Liver (tissue), 9 donors: ENCODE results near the gene FADS1. TPM values are rescaled to one million over a fixed set of nuclear protein-coding genes. Genes with fewer than 3 reads are reported as not detected.

ENCODE experiments used
- DNase-seq: peaks from one replicate; pipeline ENCODE4 v3.0.0-alpha.2; 2017; ENCODE audit warnings: low spot score
- H3K27ac ChIP-seq, 2 donors: one replicate each; pipeline ENCODE4 v1.7.0; 2013; ENCODE audit warnings: inconsistent platforms in 2 of 2, low read length in 2 of 2, control low read depth in 1 of 2, low read depth in 1 of 2, mild to moderate bottlenecking in 1 of 2
- H3K27me3 ChIP-seq, 4 donors: one replicate each; pipeline versions ENCODE4 v1.6.1 to v1.7.0; 2013; ENCODE audit warnings: low read length in 3 of 4, inconsistent platforms in 1 of 4, mild to moderate bottlenecking in 1 of 4, moderate library complexity in 1 of 4; ENCODE audit not compliant: control insufficient read depth in 4 of 4, insufficient read depth in 4 of 4
- H3K36me3 ChIP-seq, 4 donors: one replicate each; pipeline versions ENCODE4 v1.6.1 to v1.7.0; 2013; ENCODE audit warnings: low read length in 3 of 4, mild to moderate bottlenecking in 3 of 4, low read depth in 1 of 4, moderate library complexity in 1 of 4; ENCODE audit not compliant: control insufficient read depth in 4 of 4, insufficient read depth in 3 of 4
- H3K4me1 ChIP-seq, 4 donors: one replicate each; pipeline versions ENCODE4 v1.6.1 to v1.7.0; 2013; ENCODE audit warnings: low read length in 3 of 4, mild to moderate bottlenecking in 3 of 4, moderate library complexity in 1 of 4; ENCODE audit not compliant: control insufficient read depth in 4 of 4, insufficient read depth in 4 of 4
- H3K4me3 ChIP-seq, 3 donors: one replicate each; pipeline versions ENCODE4 v1.6.1 to v1.7.0; 2013; ENCODE audit warnings: low read length in 3 of 3, control low read depth in 1 of 3, low read depth in 1 of 3, mild to moderate bottlenecking in 1 of 3
- H3K9ac ChIP-seq, 2 donors: one replicate each; pipeline ENCODE4 v1.7.0; 2013; ENCODE audit warnings: low read length in 2 of 2, mild to moderate bottlenecking in 2 of 2, moderate library complexity in 2 of 2, control low read depth in 1 of 2, low read depth in 1 of 2
- H3K9me3 ChIP-seq, 4 donors: one replicate each; pipeline versions ENCODE4 v1.6.1 to v1.7.0; 2013; ENCODE audit warnings: low read length in 3 of 4; ENCODE audit not compliant: control insufficient read depth in 4 of 4
- EGR1 ChIP-seq, 2 donors: IDR thresholded peaks; 2 replicates each; pipeline ENCODE4 v1.6.1; 2016 to 2018; ENCODE audit warnings: antibody characterized with exemption in 2 of 2, low read depth in 2 of 2
- FOXA1 ChIP-seq: IDR thresholded peaks from 2 replicates; pipeline ENCODE4 v1.6.1; 2016; ENCODE audit warnings: antibody characterized with exemption
- FOXA2 ChIP-seq: IDR thresholded peaks from 2 replicates; pipeline ENCODE4 v1.6.1; 2016; ENCODE audit warnings: antibody characterized with exemption
- GABPA ChIP-seq, 2 donors: IDR thresholded peaks in 1 of 2; conservative IDR thresholded peaks in 1 of 2; 2 replicates each; pipeline ENCODE4 v1.6.1; 2016; ENCODE audit warnings: antibody characterized with exemption in 2 of 2, mild to moderate bottlenecking in 1 of 2, moderate library complexity in 1 of 2
- HNF4A ChIP-seq, 2 donors: conservative IDR thresholded peaks; 2 replicates each; pipeline ENCODE4 v1.6.1; 2016; ENCODE audit warnings: antibody characterized with exemption in 2 of 2, mild to moderate bottlenecking in 2 of 2
- HNF4G ChIP-seq: IDR thresholded peaks from 2 replicates; pipeline ENCODE4 v1.6.1; 2016; ENCODE audit warnings: antibody characterized with exemption
- NR2F2 ChIP-seq: IDR thresholded peaks from 2 replicates; pipeline ENCODE4 v1.6.1; 2016; ENCODE audit warnings: antibody characterized with exemption
- RAD21 ChIP-seq, 2 donors: IDR thresholded peaks; 2 replicates each; pipeline ENCODE4 v1.6.1; 2016; ENCODE audit warnings: antibody characterized with exemption in 2 of 2, mild to moderate bottlenecking in 2 of 2
- RXRA ChIP-seq, 2 donors: IDR thresholded peaks; 2 replicates each; pipeline ENCODE4 v1.6.1; 2017 to 2018; ENCODE audit warnings: antibody characterized with exemption in 2 of 2, mild to moderate bottlenecking in 1 of 2
- SP1 ChIP-seq: IDR thresholded peaks from 2 replicates; pipeline ENCODE4 v1.6.1; 2018; ENCODE audit warnings: antibody characterized with exemption, mild to moderate bottlenecking
- TAF1 ChIP-seq: conservative IDR thresholded peaks from 2 replicates; pipeline ENCODE4 v1.6.1; 2016; ENCODE audit warnings: antibody characterized with exemption, mild to moderate bottlenecking
- YY1 ChIP-seq: IDR thresholded peaks from 2 replicates; pipeline ENCODE4 v1.6.1; 2016; ENCODE audit warnings: antibody characterized with exemption, mild to moderate bottlenecking
- WGBS: extraction: QIAGEN DNeasy Blood & Tissue Kit; methylation state at CpG from one replicate; pipeline ENCODE4 v1.1.7; 2013; 5-methylcytosine and 5-hydroxymethylcytosine counted together
- polyA plus RNA-seq, 2 donors: library from polyadenylated mRNA; stranded (reverse) in 1 of 2; unstranded in 1 of 2; fragments of 200-250 nt in 1 of 2; fragments of >200 nt in 1 of 2; fragmentation: Nextera tagmentation in 1 of 2; extraction: Ambion mirVana in 1 of 2; gene quantifications; one replicate each; pipeline versions ENCODE4 v1.2.1 to v1.2.3, GENCODE V29; 2013 to 2015
- total RNA-seq, 2 donors: library from RNA; depleted of rRNA; stranded (reverse); fragments of >200 nt; gene quantifications; one replicate each; pipeline ENCODE4 v1.2.3, GENCODE V29; 2014
- TF ChIP-seq, protein P1 (sequence below): IDR thresholded peaks from 2 replicates; pipeline ENCODE4 v1.6.1; 2016; ENCODE audit warnings: antibody characterized with exemption
- TF ChIP-seq, protein P2 (sequence below): IDR thresholded peaks from 2 replicates; pipeline ENCODE4 v1.6.1; 2016; ENCODE audit warnings: antibody characterized with exemption, mild to moderate bottlenecking
- TF ChIP-seq, protein P3 (sequence below): IDR thresholded peaks from 2 replicates; pipeline ENCODE4 v1.6.1; 2016; ENCODE audit warnings: antibody characterized with exemption
- TF ChIP-seq, protein P4 (sequence below): IDR thresholded peaks from 2 replicates; pipeline ENCODE4 v1.6.1; 2016; ENCODE audit warnings: antibody characterized with exemption
- TF ChIP-seq, protein P5 (sequence below): fragments of 150-350 bp; IDR thresholded peaks from 2 replicates; pipeline ENCODE4 v1.5.1; 2017; ENCODE audit warnings: improper control_type of control experiment, low read depth, low read length; ENCODE audit not compliant: missing input control
- donor health status: healthy.
- donor health status: healthy.
- donor health status: healthy.
- donor health status: healthy.
- donor health status: healthy.

Gene FADS1
- total and polyA plus RNA-seq, 4 donors = 16.8 to 137 (median 58.7) TPM

DNA sequence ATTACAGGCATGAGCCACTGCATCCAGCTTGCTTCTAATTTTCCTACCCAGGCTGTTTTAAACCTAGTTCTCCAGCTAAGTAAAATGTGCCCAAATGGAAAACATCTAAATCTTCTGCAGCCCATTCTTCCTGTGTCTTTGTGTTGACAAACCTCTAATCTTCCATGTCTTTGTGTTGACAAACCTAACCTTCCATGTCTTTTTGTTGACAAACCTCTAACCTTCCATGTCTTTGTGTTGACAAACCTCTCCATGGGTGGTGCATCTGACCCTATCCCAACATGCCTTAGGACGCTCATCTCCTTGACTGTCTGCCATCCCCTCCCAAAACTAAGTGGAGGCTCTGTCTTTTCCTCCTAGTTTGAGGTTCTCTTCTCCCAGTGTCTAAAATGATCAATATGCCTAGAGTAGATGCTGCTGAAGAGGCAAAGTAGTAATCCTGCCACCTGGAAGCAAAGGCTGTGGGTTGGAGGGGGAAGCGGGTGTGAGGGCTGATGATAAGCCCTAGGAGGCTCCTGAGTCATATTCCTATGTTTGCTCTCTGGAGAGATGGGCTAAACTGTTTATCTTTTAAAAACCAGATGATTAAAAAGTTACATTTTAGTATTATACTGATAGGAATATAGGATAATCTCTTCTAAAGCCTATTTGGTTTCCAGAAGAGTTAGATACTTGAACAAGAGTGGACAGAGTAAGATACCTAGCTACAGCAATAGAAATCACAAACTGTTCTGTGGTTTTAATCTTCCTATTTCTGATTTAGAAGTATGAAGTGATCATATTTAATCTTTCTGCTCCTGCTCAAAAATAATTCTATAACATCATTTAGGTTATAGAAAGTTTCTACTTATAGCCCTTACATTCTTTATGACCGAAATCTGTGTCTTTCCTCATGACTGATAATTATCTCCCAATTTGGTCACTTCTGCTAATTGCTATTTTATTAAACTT lies 16.2 kb downstream of the FADS1 start:
- TF ChIP-seq YY1 (no peak), HNF4A (conservative IDR thresholded peaks at IDR 0.05) (no peak), FOXA1 (no peak), EGR1 (IDR thresholded peaks at IDR 0.05; ENCODE audit: low read depth in 2 of 2) (no peak), FOXA2 (no peak), SP1 (no peak), TAF1 (no peak), GABPA (IDR thresholded peaks at IDR 0.05 in 1 of 2, conservative IDR thresholded peaks at IDR 0.05 in 1 of 2) (no peak), RXRA (IDR thresholded peaks at IDR 0.05) (no peak), HNF4G (no peak), NR2F2 (no peak), RAD21 (IDR thresholded peaks at IDR 0.05) (no peak)
- TF ChIP-seq, protein P1, sequence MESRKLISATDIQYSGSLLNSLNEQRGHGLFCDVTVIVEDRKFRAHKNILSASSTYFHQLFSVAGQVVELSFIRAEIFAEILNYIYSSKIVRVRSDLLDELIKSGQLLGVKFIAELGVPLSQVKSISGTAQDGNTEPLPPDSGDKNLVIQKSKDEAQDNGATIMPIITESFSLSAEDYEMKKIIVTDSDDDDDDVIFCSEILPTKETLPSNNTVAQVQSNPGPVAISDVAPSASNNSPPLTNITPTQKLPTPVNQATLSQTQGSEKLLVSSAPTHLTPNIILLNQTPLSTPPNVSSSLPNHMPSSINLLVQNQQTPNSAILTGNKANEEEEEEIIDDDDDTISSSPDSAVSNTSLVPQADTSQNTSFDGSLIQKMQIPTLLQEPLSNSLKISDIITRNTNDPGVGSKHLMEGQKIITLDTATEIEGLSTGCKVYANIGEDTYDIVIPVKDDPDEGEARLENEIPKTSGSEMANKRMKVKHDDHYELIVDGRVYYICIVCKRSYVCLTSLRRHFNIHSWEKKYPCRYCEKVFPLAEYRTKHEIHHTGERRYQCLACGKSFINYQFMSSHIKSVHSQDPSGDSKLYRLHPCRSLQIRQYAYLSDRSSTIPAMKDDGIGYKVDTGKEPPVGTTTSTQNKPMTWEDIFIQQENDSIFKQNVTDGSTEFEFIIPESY = no peak
- TF ChIP-seq, protein P2, sequence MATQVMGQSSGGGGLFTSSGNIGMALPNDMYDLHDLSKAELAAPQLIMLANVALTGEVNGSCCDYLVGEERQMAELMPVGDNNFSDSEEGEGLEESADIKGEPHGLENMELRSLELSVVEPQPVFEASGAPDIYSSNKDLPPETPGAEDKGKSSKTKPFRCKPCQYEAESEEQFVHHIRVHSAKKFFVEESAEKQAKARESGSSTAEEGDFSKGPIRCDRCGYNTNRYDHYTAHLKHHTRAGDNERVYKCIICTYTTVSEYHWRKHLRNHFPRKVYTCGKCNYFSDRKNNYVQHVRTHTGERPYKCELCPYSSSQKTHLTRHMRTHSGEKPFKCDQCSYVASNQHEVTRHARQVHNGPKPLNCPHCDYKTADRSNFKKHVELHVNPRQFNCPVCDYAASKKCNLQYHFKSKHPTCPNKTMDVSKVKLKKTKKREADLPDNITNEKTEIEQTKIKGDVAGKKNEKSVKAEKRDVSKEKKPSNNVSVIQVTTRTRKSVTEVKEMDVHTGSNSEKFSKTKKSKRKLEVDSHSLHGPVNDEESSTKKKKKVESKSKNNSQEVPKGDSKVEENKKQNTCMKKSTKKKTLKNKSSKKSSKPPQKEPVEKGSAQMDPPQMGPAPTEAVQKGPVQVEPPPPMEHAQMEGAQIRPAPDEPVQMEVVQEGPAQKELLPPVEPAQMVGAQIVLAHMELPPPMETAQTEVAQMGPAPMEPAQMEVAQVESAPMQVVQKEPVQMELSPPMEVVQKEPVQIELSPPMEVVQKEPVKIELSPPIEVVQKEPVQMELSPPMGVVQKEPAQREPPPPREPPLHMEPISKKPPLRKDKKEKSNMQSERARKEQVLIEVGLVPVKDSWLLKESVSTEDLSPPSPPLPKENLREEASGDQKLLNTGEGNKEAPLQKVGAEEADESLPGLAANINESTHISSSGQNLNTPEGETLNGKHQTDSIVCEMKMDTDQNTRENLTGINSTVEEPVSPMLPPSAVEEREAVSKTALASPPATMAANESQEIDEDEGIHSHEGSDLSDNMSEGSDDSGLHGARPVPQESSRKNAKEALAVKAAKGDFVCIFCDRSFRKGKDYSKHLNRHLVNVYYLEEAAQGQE = no peak
- TF ChIP-seq, protein P3, sequence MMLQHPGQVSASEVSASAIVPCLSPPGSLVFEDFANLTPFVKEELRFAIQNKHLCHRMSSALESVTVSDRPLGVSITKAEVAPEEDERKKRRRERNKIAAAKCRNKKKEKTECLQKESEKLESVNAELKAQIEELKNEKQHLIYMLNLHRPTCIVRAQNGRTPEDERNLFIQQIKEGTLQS = no peak
- TF ChIP-seq, protein P4, sequence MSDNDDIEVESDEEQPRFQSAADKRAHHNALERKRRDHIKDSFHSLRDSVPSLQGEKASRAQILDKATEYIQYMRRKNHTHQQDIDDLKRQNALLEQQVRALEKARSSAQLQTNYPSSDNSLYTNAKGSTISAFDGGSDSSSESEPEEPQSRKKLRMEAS = no peak
- TF ChIP-seq, protein P5, sequence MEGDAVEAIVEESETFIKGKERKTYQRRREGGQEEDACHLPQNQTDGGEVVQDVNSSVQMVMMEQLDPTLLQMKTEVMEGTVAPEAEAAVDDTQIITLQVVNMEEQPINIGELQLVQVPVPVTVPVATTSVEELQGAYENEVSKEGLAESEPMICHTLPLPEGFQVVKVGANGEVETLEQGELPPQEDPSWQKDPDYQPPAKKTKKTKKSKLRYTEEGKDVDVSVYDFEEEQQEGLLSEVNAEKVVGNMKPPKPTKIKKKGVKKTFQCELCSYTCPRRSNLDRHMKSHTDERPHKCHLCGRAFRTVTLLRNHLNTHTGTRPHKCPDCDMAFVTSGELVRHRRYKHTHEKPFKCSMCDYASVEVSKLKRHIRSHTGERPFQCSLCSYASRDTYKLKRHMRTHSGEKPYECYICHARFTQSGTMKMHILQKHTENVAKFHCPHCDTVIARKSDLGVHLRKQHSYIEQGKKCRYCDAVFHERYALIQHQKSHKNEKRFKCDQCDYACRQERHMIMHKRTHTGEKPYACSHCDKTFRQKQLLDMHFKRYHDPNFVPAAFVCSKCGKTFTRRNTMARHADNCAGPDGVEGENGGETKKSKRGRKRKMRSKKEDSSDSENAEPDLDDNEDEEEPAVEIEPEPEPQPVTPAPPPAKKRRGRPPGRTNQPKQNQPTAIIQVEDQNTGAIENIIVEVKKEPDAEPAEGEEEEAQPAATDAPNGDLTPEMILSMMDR = no peak
- no peaks in the 10 kb centered on the region for H3K9me3 ChIP-seq
- peaks cover 0 to 13% (median 5%) of the 10 kb centered on the region in 4 donors for H3K4me1 ChIP-seq
- H3K36me3 ChIP-seq = peaks cover 3 to 35% (median 13%) of the 10 kb centered on the region in 4 donors
- H3K27ac ChIP-seq = no peak overlapping the region
- no peak for DNase-seq
- no peak overlapping the region for H3K4me3 ChIP-seq
- no peaks in the 10 kb centered on the region for H3K27me3 ChIP-seq
- 95% methylated on average over 3 of the region's 3 CpGs for WGBS
- no peak overlapping the region for H3K9ac ChIP-seq
